H9 (cell line): ENCODE measurements around the gene EHF. TPM values are rescaled to one million over a fixed set of nuclear protein-coding genes. Genes with fewer than 3 reads are reported as not detected.

Source experiments
- DNase-seq: peaks from one replicate; pipeline ENCODE4 v3.0.0-alpha.2; 2017
- H2AFZ ChIP-seq: one replicate; pipeline ENCODE4 v1.6.1; 2013; ENCODE audit warnings: mild to moderate bottlenecking, low read length, control low read depth, moderate library complexity
- H2AK5ac ChIP-seq: 2 replicates; pipeline ENCODE4 v1.6.1; 2013; ENCODE audit warnings: low read length, control low read depth, mixed read lengths; ENCODE audit not compliant: insufficient read length
- H2BK120ac ChIP-seq: one replicate; pipeline ENCODE4 v1.6.1; 2013; ENCODE audit warnings: low read depth, mild to moderate bottlenecking, low read length, control low read depth, inconsistent platforms; ENCODE audit not compliant: poor library complexity, severe bottlenecking
- H2BK12ac ChIP-seq: 2 replicates; pipeline ENCODE4 v1.6.1; 2013; ENCODE audit warnings: low read length, control low read depth, mixed read lengths, low read depth; ENCODE audit not compliant: insufficient read length
- H2BK15ac ChIP-seq: 2 replicates; pipeline ENCODE4 v1.6.1; 2013; ENCODE audit warnings: low read depth, low read length, control low read depth
- H2BK20ac ChIP-seq: one replicate; pipeline ENCODE4 v1.6.1; 2013; ENCODE audit warnings: low read depth, mild to moderate bottlenecking, low read length, control low read depth, inconsistent platforms; ENCODE audit not compliant: poor library complexity, severe bottlenecking
- H2BK5ac ChIP-seq: 2 replicates; pipeline ENCODE4 v1.6.1; 2013; ENCODE audit warnings: low read length, control low read depth, mixed read lengths; ENCODE audit not compliant: insufficient read length
- H3K14ac ChIP-seq: 2 replicates; pipeline ENCODE4 v1.6.1; 2013; ENCODE audit warnings: low read length, control low read depth; ENCODE audit not compliant: insufficient read depth
- H3K18ac ChIP-seq: 2 replicates; pipeline ENCODE4 v1.6.1; 2013; ENCODE audit warnings: low read depth, mild to moderate bottlenecking, mixed read lengths, low read length, control low read depth; ENCODE audit not compliant: insufficient read length
- H3K23ac ChIP-seq: 2 replicates; pipeline ENCODE4 v1.6.1; 2013; ENCODE audit warnings: low read length, control low read depth, mixed read lengths, low read depth; ENCODE audit not compliant: insufficient read length
- H3K23me2 ChIP-seq: 2 replicates; pipeline ENCODE4 v1.6.1; 2013; ENCODE audit warnings: low read depth, mild to moderate bottlenecking, mixed read lengths, low read length, control low read depth; ENCODE audit not compliant: insufficient read length, poor library complexity, severe bottlenecking
- H3K27ac ChIP-seq: 2 replicates; pipeline ENCODE4 v1.5.1; 2013; ENCODE audit warnings: low read length, control low read depth, mixed read lengths, low read depth; ENCODE audit not compliant: insufficient read length
- H3K27me3 ChIP-seq: 2 replicates; pipeline ENCODE4 v1.6.1; 2013; ENCODE audit warnings: low read length, control low read depth, inconsistent platforms; ENCODE audit not compliant: insufficient read depth
- H3K4ac ChIP-seq: 2 replicates; pipeline ENCODE4 v1.6.1; 2013; ENCODE audit warnings: low read depth, mild to moderate bottlenecking, control low read depth, inconsistent platforms, low read length, moderate library complexity
- H3K4me1 ChIP-seq: 2 replicates; pipeline ENCODE4 v1.6.1; 2013; ENCODE audit warnings: low read length, control low read depth, inconsistent platforms; ENCODE audit not compliant: insufficient read depth
- H3K4me2 ChIP-seq: 2 replicates; pipeline ENCODE4 v1.6.1; 2013; ENCODE audit warnings: low read length, control low read depth, mixed read lengths; ENCODE audit not compliant: insufficient read length, insufficient read depth
- H3K56ac ChIP-seq: 2 replicates; pipeline ENCODE4 v1.6.1; 2013; ENCODE audit warnings: low read depth, mild to moderate bottlenecking, mixed read lengths, low read length, control low read depth; ENCODE audit not compliant: insufficient read length
- H3K79me1 ChIP-seq: 2 replicates; pipeline ENCODE4 v1.6.1; 2013; ENCODE audit warnings: low read depth, mild to moderate bottlenecking, moderate library complexity, low read length, control low read depth, inconsistent platforms; ENCODE audit not compliant: insufficient read depth, poor library complexity, severe bottlenecking
- H3K79me2 ChIP-seq: 2 replicates; pipeline ENCODE4 v1.6.1; 2013; ENCODE audit warnings: low read length, control low read depth, inconsistent platforms; ENCODE audit not compliant: insufficient read depth
- H3K9ac ChIP-seq: 2 replicates; pipeline ENCODE4 v1.6.1; 2013; ENCODE audit warnings: low read length, control low read depth, mixed read lengths; ENCODE audit not compliant: insufficient read length; ENCODE audit errors: extremely low read depth
- H3K9me3 ChIP-seq: one replicate; pipeline ENCODE4 v1.6.1; 2013; ENCODE audit warnings: low read depth, low read length, inconsistent platforms; ENCODE audit not compliant: control insufficient read depth
- H3T11ph ChIP-seq: one replicate; pipeline ENCODE4 v1.6.1; 2013; ENCODE audit warnings: mild to moderate bottlenecking, low read length, control low read depth, inconsistent platforms
- H4K20me1 ChIP-seq: one replicate; pipeline ENCODE4 v1.6.1; 2013; ENCODE audit not compliant: control insufficient read depth, insufficient read length, insufficient read depth
- H4K5ac ChIP-seq: 2 replicates; pipeline ENCODE4 v1.6.1; 2013; ENCODE audit warnings: low read depth, mild to moderate bottlenecking, mixed read lengths, low read length, control low read depth; ENCODE audit not compliant: insufficient read length
- H4K8ac ChIP-seq: replicated peaks from 2 replicates; pipeline ENCODE4 v1.6.1; 2013; ENCODE audit warnings: low read length, control low read depth, mixed read lengths, low read depth; ENCODE audit not compliant: insufficient read length
- H4K91ac ChIP-seq: 2 replicates; pipeline ENCODE4 v1.6.1; 2013; ENCODE audit warnings: low read depth, mild to moderate bottlenecking, moderate library complexity, mixed read lengths, low read length, control low read depth; ENCODE audit not compliant: insufficient read length
- H3K27ac Mint-ChIP-seq, 3 experiments: 2 replicates in 2 of 3; 3 replicates in 1 of 3; pipeline ENCODE4 v1.8.0; 2020 to 2021; ENCODE audit warnings: mixed read lengths in 3 of 3, mild to moderate bottlenecking in 1 of 3, moderate library complexity in 1 of 3
- H3K27me3 Mint-ChIP-seq: 2 replicates; pipeline ENCODE4 v1.8.0; 2021; ENCODE audit warnings: low read depth, mild to moderate bottlenecking, moderate library complexity, mixed read lengths
- H3K36me3 Mint-ChIP-seq, 3 experiments: 2 replicates in 2 of 3; 3 replicates in 1 of 3; pipeline ENCODE4 v1.8.0; 2020 to 2021; ENCODE audit warnings: low read depth in 3 of 3, mixed read lengths in 3 of 3; ENCODE audit not compliant: insufficient read depth in 1 of 3
- H3K4me1 Mint-ChIP-seq, 2 experiments: 2 replicates each; pipeline ENCODE4 v1.8.0; 2020; ENCODE audit warnings: mixed read lengths in 2 of 2
- H3K4me3 Mint-ChIP-seq, 2 experiments: 2 replicates in 1 of 2; 3 replicates in 1 of 2; pipeline ENCODE4 v1.8.0; 2020 to 2021; ENCODE audit warnings: mild to moderate bottlenecking in 2 of 2, mixed read lengths in 2 of 2, moderate library complexity in 1 of 2
- H3K9me3 Mint-ChIP-seq, 2 experiments: 2 replicates in 1 of 2; 3 replicates in 1 of 2; pipeline ENCODE4 v1.8.0; 2020; ENCODE audit warnings: mild to moderate bottlenecking in 2 of 2, mixed read lengths in 2 of 2, moderate library complexity in 1 of 2
- WGBS: extraction: QIAGEN DNeasy Blood & Tissue Kit; methylation state at CpG from one replicate; pipeline ENCODE4 v1.1.7; 2013; ENCODE audit warnings: missing lambda C conversion rate, low lambda C conversion rate, mixed read lengths; ENCODE audit not compliant: insufficient read length; ENCODE audit errors: extremely low coverage; 5-methylcytosine and 5-hydroxymethylcytosine counted together
- total RNA-seq: library from RNA; stranded (reverse); gene quantifications from 2 replicates; pipeline ENCODE4 v1.2.1, GENCODE V29; 2021
- TF ChIP-seq, protein P1 (sequence below): fragments of 200-600 bp; sonication (generic); conservative IDR thresholded peaks from 3 replicates; pipeline ENCODE4 v1.8.0; 2021; ENCODE audit warnings: antibody characterized with exemption, mild to moderate bottlenecking

Gene EHF
- total RNA-seq, 1 experiment from 2014 or later, result not detected

DNA sequence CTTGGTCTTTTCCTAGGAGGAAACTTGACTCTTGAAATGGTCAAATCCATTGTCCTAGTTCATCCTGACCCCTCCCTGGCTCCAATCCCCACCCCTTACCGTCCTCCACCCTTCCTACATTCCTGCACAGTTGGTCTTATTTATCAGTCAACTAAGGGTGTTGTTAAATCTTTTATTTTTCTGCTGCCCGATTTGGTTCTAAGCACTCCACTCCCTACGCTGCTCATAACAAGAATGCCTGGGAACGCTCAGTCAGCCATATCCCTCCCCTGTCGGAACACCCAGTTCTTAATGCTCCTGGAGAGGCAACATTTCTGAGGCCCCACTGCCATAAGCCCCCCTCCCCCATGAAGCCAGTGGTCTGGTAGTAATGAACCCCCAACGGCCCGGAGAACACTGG, 9.7 kb downstream of the EHF start:
- H3K4me3 Mint-ChIP-seq, result no peak overlapping the region

More for the DNA sequence above, 9.7 kb downstream of the EHF start:
- no peaks in the 10 kb centered on the region for H3K23me2 ChIP-seq
- H3T11ph ChIP-seq, result no peak overlapping the region
- H3K27ac ChIP-seq, result no peak overlapping the region
- no peaks in the 10 kb centered on the region for H3K79me1 ChIP-seq
- H4K91ac ChIP-seq, result no peak overlapping the region
- no peaks in the 10 kb centered on the region for H3K79me2 ChIP-seq
- TF ChIP-seq, protein P1, sequence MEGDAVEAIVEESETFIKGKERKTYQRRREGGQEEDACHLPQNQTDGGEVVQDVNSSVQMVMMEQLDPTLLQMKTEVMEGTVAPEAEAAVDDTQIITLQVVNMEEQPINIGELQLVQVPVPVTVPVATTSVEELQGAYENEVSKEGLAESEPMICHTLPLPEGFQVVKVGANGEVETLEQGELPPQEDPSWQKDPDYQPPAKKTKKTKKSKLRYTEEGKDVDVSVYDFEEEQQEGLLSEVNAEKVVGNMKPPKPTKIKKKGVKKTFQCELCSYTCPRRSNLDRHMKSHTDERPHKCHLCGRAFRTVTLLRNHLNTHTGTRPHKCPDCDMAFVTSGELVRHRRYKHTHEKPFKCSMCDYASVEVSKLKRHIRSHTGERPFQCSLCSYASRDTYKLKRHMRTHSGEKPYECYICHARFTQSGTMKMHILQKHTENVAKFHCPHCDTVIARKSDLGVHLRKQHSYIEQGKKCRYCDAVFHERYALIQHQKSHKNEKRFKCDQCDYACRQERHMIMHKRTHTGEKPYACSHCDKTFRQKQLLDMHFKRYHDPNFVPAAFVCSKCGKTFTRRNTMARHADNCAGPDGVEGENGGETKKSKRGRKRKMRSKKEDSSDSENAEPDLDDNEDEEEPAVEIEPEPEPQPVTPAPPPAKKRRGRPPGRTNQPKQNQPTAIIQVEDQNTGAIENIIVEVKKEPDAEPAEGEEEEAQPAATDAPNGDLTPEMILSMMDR, result no peak
- H3K4me2 ChIP-seq, result no peak overlapping the region
- Mint-ChIP-seq H3K9me3 (no peaks in the 10 kb centered on the region), H3K27me3 (peaks cover 3% of the 10 kb centered on the region; the same call in 1 of the 2 replicates), H3K27ac (no peak overlapping the region), H3K36me3 (no peaks in the 10 kb centered on the region), H3K4me1 (peaks cover 18 to 27% of the 10 kb centered on the region in 2 experiments)
- H3K4me1 ChIP-seq, result no peaks in the 10 kb centered on the region; the same call in 1 of the 2 replicates
- WGBS, result no CpG with 5 or more reads among the region's 7 CpGs
- H3K56ac ChIP-seq, result no peak overlapping the region
- no peak for DNase-seq
- H4K20me1 ChIP-seq, result no peaks in the 10 kb centered on the region
- H3K18ac ChIP-seq, result no peak overlapping the region
- H2BK12ac ChIP-seq, result no peak overlapping the region
- H2BK5ac ChIP-seq, result no peak overlapping the region
- no peak overlapping the region for H3K9ac ChIP-seq
- no peak overlapping the region for H2AK5ac ChIP-seq
- no peak overlapping the region for H4K8ac ChIP-seq
- H3K23ac ChIP-seq, result no peak overlapping the region
- H2BK120ac ChIP-seq, result no peak overlapping the region
- H4K5ac ChIP-seq, result no peak overlapping the region
- no peaks in the 10 kb centered on the region for H3K9me3 ChIP-seq
- H2AFZ ChIP-seq, result no peak overlapping the region
- no peak overlapping the region for H3K4ac ChIP-seq
- no peaks in the 10 kb centered on the region for H3K27me3 ChIP-seq
- H3K14ac ChIP-seq, result no peak overlapping the region
- no peak overlapping the region for H2BK15ac ChIP-seq
- H2BK20ac ChIP-seq, result no peak overlapping the region
